HG03571 (cell line): Measurements from ENCODE around the gene SCN4B.

Source experiments
- ATAC-seq: cut with Tn5 transposase; IDR thresholded peaks from one replicate; pipeline ENCODE4 v1.9.1; 2021; ENCODE audit not compliant: unreplicated experiment

SCN4B gene

GRCh38 chr11:118102721-118103261 lies 49.8 kb downstream of the SCN4B start:
- ATAC-seq, result no peak

DNA sequence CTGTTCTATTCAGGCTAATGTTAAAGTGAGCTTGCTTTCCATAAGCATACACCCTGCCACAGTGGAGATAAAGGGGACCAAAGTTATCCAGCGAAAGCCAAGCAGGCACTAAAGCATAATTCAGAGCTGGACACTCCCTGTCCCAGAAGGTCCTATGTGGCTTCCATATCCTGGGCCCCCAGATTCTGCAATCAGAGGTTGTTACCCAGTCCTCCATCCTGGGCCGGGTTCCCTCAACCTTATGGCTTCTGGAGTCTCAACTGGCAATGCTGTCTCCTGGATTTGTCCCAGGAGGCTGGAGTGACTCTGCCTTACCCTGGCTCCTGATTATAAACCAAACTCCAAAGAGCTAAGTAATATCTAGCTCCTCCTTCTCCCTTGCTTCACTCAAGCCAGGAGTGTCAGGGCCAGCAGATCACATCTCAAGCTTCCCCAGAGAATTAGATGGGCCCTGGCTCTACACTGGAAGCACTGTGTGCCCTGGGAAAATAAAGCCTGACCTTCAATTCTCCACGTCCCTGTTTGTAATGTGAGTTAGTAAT lies 51.9 kb downstream of the SCN4B start:
- ATAC-seq, result no peak

- ATAC-seq, result no peak
These were observed 52.6 kb downstream of the SCN4B start for GRCh38 chr11:118099838-118100556.

DNA sequence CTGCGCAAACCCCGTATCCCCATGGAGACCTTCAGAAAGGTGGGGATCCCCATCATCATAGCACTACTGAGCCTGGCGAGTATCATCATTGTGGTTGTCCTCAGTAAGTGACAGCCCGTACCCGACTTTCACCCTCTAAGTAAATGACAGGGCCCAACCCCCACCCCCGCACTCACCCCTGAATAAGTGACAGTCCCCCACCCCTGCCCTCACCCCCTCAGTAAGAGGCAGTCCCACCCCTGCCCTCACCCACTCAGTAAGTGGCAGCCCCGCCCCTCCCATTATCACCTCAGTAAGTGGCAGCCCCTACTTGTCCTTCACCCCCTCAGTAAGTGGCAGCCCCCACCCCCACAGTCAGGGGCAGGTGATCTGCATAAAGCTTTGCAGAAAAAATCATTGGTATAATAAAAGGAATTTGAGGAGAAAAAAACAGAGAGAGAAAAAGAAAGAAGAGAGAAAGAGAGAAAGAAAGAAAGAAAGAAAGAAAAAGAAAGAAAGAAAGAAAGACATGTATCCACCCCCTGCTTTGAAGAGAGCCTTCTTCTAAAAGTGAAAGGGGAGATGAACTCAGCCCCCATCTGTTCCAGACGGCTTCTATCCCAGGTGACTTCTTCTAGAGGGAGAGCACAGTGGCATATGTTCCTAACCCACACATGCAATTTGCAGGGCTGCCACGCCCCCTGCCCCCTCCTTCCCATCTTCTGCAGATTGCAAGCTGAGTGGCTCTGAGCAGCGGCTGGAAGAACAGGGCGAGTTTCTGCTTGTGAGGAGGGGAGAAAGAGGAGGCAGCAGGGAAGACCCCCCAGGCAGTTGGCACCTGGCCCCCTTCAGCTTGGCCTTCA lies 53.4 kb downstream of the SCN4B start:
- ATAC-seq, result no peak

GRCh38 chr11:118095967-118096367 lies 56.7 kb downstream of the SCN4B start:
- no peak for ATAC-seq

DNA sequence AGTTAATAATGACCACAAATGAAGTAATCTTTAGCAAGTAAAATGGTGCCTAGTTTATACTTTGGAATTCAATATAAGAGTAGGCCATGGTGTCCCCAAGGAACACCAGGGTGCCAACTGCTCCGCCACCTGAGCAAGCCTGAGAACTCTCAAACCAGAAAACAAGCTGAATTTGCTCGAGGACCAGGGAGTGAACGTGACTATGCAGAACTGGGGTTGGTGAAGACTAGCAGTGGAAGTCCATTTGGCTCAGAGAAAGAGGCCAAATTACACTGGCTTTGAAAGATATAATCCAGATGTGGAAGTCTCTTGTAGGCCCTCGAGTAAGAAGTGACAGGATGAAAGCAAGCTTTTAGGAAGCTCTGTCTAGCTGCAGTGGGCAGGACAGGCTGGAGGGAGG lies 57.1 kb downstream of the SCN4B start:
- ATAC-seq, result no peak

- no peak for ATAC-seq
These were observed 59.6 kb downstream of the SCN4B start for GRCh38 chr11:118092907-118093571.

GRCh38 chr11:118091690-118092089 lies 60.9 kb downstream of the SCN4B start:
- no peak for ATAC-seq

DNA sequence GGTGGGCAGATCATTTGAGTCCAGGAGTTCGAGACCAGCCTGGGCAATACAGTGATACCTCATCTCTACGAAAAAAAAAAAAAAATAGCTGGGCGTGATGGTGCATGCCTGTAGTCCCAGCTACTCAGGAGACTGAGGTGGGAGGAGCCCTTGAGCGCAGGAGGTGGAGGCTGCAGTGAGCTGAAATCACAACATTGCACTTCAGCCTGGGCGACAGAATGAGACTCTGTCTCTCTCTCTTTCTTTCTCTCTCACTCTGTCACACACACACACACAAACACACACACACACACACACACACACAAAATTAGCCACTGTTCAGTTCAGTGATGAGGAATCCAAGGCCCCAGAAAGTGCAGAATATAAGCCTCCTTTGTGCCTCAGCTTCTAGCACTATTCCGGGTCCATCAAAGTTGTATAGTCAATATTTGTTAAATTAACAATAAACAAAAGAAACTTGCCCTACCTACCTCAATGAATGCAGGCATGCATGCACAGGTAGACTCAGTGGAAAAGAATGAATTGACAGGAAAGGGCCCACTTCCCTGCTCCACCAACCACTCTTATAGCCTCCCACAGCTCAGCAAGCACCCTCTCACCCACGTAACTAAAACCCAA lies 62.0 kb downstream of the SCN4B start:
- no peak for ATAC-seq

DNA sequence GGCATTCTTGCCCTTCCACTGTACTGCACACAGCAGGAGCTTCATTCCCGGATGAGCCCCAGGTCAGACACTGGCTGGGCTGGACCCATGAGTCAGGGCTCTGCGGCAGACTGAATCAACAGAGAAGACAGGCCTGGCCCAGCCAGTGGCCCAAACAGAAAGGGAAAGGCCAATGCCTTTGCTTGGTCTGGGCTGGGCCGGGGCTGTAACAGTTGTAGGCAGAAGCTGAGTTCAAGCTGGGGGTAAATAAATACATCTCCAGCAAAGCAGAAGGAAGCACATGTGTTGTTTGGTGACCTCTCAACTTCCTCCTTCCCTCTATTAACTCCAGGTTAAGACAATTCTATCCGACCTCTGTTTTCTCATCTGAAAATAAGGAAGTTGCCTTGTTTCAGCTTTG lies 64.1 kb downstream of the SCN4B start:
- ATAC-seq, result no peak

DNA sequence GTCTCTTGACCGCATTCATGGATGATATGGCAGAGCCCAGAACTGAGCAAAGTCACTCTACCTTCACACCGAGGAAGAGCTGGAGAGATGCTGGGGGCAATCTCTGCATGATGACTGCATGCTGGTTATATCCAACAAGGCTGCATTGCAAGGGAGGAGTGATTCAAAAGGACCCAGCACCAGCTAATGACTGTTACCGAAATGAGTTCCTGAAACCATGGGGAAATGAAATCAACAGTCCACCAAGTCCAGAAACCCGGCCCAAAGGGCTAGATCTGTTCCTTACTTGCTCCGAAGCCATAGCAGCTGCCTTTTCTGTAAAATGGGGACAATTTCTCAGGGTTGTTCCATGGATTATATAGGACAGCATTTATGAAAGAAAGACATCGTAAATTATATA lies 64.7 kb downstream of the SCN4B start:
- no peak for ATAC-seq

- ATAC-seq, result no peak
These were observed 65.5 kb downstream of the SCN4B start, which contains the start of gene SMIM35 for GRCh38 chr11:118086913-118087768. TSS of gene SMIM35 (minus strand) at chr11:118086963. CDS start at chr11:118086757, 206 bp downstream.

DNA sequence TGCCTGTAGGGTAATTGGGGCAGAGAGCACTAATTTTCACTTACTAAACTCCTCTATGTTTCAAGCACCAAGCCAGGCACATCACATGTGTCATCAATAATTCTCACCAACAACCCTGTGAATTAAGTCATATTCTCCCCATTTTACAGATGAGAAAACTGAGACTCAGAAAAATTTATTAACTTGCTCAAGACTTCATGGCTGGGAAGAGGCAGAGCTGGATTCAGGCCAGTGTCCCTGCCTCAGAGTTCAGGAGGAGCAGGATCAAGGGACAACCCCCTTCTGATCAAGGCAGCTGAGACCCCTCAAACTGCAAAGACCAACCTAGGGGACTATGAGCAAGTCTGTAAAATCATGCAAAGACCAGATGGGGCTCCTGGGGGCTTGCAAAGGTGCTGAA lies 68.0 kb downstream of the SCN4B start:
- no peak for ATAC-seq

- no peak for ATAC-seq
These were observed 68.4 kb downstream of the SCN4B start for GRCh38 chr11:118084247-118084646.
